K562 (cell line): ENCODE results near the gene CGN. TPM values are rescaled to one million over a fixed set of nuclear protein-coding genes. Genes with fewer than 3 reads are reported as not detected.
A peak's percentile ranks its signal among the peaks of the same experiment; 100 is the strongest.

Experiments
- ATAC-seq: fragments of 200-7000 bp; cut with Tn5 transposase; 3 replicates; pipeline ENCODE4 v1.9.1; 2020; ENCODE audit warnings: moderate library complexity
- BruUV-seq: library from RNA; stranded (reverse); fragments of 400-500 nt; replicated peaks from 2 replicates; lab custom pipeline; 2021; lab: Mats Ljungman, UMichigan
- CTCF ChIA-PET: fragments of 300-600 bp; formaldehyde crosslinking; extraction: SDS; loops from one replicate; lab custom pipeline; 2021; ENCODE audit warnings: low intra/inter-chr PET ratio; lab: Yijun Ruan, JAX
- POLR2A ChIA-PET: fragments of 300-600, 350-650 bp; sonication (Branson Sonifier 250); formaldehyde crosslinking; extraction: SDS; loops from one replicate; lab custom pipeline; 2021; ENCODE audit warnings: antibody characterized with exemption, inconsistent platforms; lab: Yijun Ruan, JAX
- DNase-seq, 4 experiments: peaks; one replicate each; pipeline versions ENCODE4 v3.0.0 to v3.0.0-alpha.2; 2011 to 2018; ENCODE audit warnings: low spot score in 3 of 4, mixed read lengths in 3 of 4; ENCODE audit errors: extremely low read depth in 1 of 4
- FAIRE-seq: peaks from 2 replicates; lab custom pipeline; 2011; peaks lifted over from hg19 to GRCh38; lab: Jason Lieb, UNC
- H2AFZ ChIP-seq: 2 replicates; pipeline ENCODE4 v1.6.0; 2011; ENCODE audit warnings: low read depth, low read length, control low read depth, inconsistent platforms
- H3K27ac ChIP-seq: fragments of 200-600 bp; 3 replicates; pipeline ENCODE4 v1.8.0; 2011; ENCODE audit warnings: low read depth, mild to moderate bottlenecking, control low read depth, inconsistent platforms, low read length, moderate library complexity, mixed read lengths; ENCODE audit errors: extremely low read depth
- H3K27me3 ChIP-seq, 2 experiments: fragments of 300-600 bp in 1 of 2; 2 replicates in 1 of 2; 3 replicates in 1 of 2; pipeline versions ENCODE4 v1.6.0 to v1.8.0; 2011; ENCODE audit warnings: inconsistent platforms in 2 of 2, low read length in 2 of 2, mild to moderate bottlenecking in 1 of 2, mixed read lengths in 1 of 2, moderate library complexity in 1 of 2; ENCODE audit not compliant: control insufficient read depth in 2 of 2, insufficient read depth in 2 of 2
- H3K36me3 ChIP-seq: fragments of 300-600 bp; 3 replicates; pipeline ENCODE4 v1.8.0; 2011; ENCODE audit warnings: mild to moderate bottlenecking, low read length, inconsistent platforms; ENCODE audit not compliant: control insufficient read depth, insufficient read depth
- H3K4me1 ChIP-seq, 2 experiments: fragments of 200-600 bp in 1 of 2; replicated peaks in 1 of 2; 2 replicates in 1 of 2; 3 replicates in 1 of 2; pipeline versions ENCODE4 v1.5.1 to v1.8.0; 2011; ENCODE audit warnings: inconsistent platforms in 2 of 2, low read length in 2 of 2, mild to moderate bottlenecking in 1 of 2, mixed read lengths in 1 of 2, moderate library complexity in 1 of 2; ENCODE audit not compliant: control insufficient read depth in 2 of 2, insufficient read depth in 2 of 2
- H3K4me2 ChIP-seq: 2 replicates; pipeline ENCODE4 v1.6.1; 2011; ENCODE audit warnings: low read length, control low read depth, inconsistent platforms, mixed read lengths; ENCODE audit not compliant: insufficient read depth
- H3K4me3 ChIP-seq: fragments of 200-600 bp; sonication (generic), shearing (Covaris generic); 2 replicates; pipeline ENCODE4 v1.5.1; 2016; ENCODE audit warnings: control low read depth, inconsistent platforms
- H3K79me2 ChIP-seq: fragments of 200-600 bp; 3 replicates; pipeline ENCODE4 v1.8.0; 2011; ENCODE audit warnings: low read length, inconsistent platforms; ENCODE audit not compliant: control insufficient read depth, insufficient read depth
- H3K9ac ChIP-seq, 2 experiments: 2 replicates each; pipeline versions ENCODE4 v1.6.0 to v1.6.1; 2011; ENCODE audit warnings: low read depth in 2 of 2, low read length in 2 of 2, control low read depth in 1 of 2, inconsistent platforms in 1 of 2, mild to moderate bottlenecking in 1 of 2, mixed read lengths in 1 of 2; ENCODE audit not compliant: insufficient read depth in 1 of 2
- H3K9me1 ChIP-seq: one replicate; pipeline ENCODE4 v1.6.0; 2011; ENCODE audit warnings: inconsistent platforms, mild to moderate bottlenecking, low read length, moderate library complexity; ENCODE audit not compliant: control insufficient read depth, insufficient read depth
- H3K9me3 ChIP-seq: replicated peaks from 2 replicates; pipeline ENCODE4 v1.5.1; 2011; ENCODE audit warnings: low read depth, low read length, inconsistent platforms; ENCODE audit not compliant: control insufficient read depth, insufficient read depth
- H4K20me1 ChIP-seq: replicated peaks from 2 replicates; pipeline ENCODE4 v1.6.1; 2011; ENCODE audit warnings: low read length, inconsistent platforms, mixed read lengths; ENCODE audit not compliant: control insufficient read depth, insufficient read depth
- ARID1B ChIP-seq: fragments of 450-650 bp; IDR thresholded peaks from 2 replicates; pipeline ENCODE4 v1.6.1; 2016; ENCODE audit warnings: antibody characterized with exemption, mild to moderate bottlenecking, inconsistent platforms
- ATF3 ChIP-seq, 2 experiments: fragments of 450-650 bp in 1 of 2; sonication (generic) in 1 of 2; formaldehyde crosslinking in 1 of 2; IDR thresholded peaks in 1 of 2; conservative IDR thresholded peaks in 1 of 2; 2 replicates each; pipeline versions ENCODE4 v1.6.1 to v1.8.1; 2016 to 2023; ENCODE audit warnings: mild to moderate bottlenecking in 2 of 2, moderate library complexity in 2 of 2, inconsistent platforms in 1 of 2, missing genetic modification reagents in 1 of 2
- ETV6 ChIP-seq, 3 experiments: fragments of 150-350 bp in 1 of 3; sonication (generic) in 1 of 3; formaldehyde crosslinking in 1 of 3; IDR thresholded peaks; 2 replicates each; pipeline versions ENCODE4 v1.6.1 to v1.8.0; 2014 to 2022; ENCODE audit warnings: borderline replicate concordance in 2 of 3, low read depth in 2 of 3, antibody characterized with exemption in 1 of 3, low read length in 1 of 3, mild to moderate bottlenecking in 1 of 3, missing genetic modification reagents in 1 of 3
- FOXM1 ChIP-seq, 2 experiments: fragments of 450-650 bp in 1 of 2; sonication (generic) in 1 of 2; formaldehyde crosslinking in 1 of 2; IDR thresholded peaks; 2 replicates each; pipeline versions ENCODE4 v1.6.1 to v1.9.0; 2017 to 2022; ENCODE audit warnings: low read depth in 2 of 2, mild to moderate bottlenecking in 2 of 2, missing genetic modification reagents in 1 of 2, moderate library complexity in 1 of 2
- JUND ChIP-seq, 2 experiments: IDR thresholded peaks; 2 replicates in 1 of 2; 3 replicates in 1 of 2; pipeline ENCODE4 v1.6.1; 2011; ENCODE audit warnings: borderline replicate concordance in 2 of 2, low read depth in 2 of 2, low read length in 2 of 2, improper control_type of control experiment in 1 of 2, missing biosample characterization in 1 of 2, missing genetic modification characterization in 1 of 2, missing genetic modification reagents in 1 of 2
- MLX ChIP-seq, 2 experiments: fragments of 450-650 bp in 1 of 2; sonication (generic) in 1 of 2; formaldehyde crosslinking; conservative IDR thresholded peaks; 2 replicates each; pipeline versions ENCODE4 v1.4.0 to v1.8.1; 2020 to 2022; ENCODE audit warnings: mild to moderate bottlenecking in 1 of 2, missing genetic modification reagents in 1 of 2
- SPI1 ChIP-seq: IDR thresholded peaks from 2 replicates; pipeline ENCODE4 v1.6.1; 2011; ENCODE audit warnings: low read depth, low read length, control low read depth, borderline replicate concordance
- WGBS: fragments of 100-300 bp; shearing (Covaris generic); methylation state at CpG from one replicate; pipeline ENCODE4 v1.1.6; 2016; ENCODE audit warnings: low coverage, mixed read lengths; ENCODE audit not compliant: insufficient coverage; ENCODE audit errors: missing lambda C conversion rate; 5-methylcytosine and 5-hydroxymethylcytosine counted together
- in situ Hi-C: fragments of 300-500 bp; cut with MboI; formaldehyde crosslinking; loops from 4 replicates; pipeline ENCODE4 v1.15.0; 2018; ENCODE audit warnings: inconsistent platforms, mixed read lengths
- intact Hi-C: fragments of 100-400 bp; cut with micrococcal nuclease; formaldehyde crosslinking; loops from 2 replicates; pipeline ENCODE4 v1.14.2; 2022
- microRNA counts: library from miRNA; unstranded; fragments of <30 nt; microRNA quantifications from one replicate; lab custom pipeline; 2016
- microRNA-seq: library from miRNA; unstranded; fragments of <30 nt; microRNA quantifications from one replicate; pipeline ENCODE4, GENCODE V29; 2018; ENCODE audit warnings: borderline microRNAs expressed
- polyA plus RNA-seq, 8 experiments: library from polyadenylated mRNA; depleted of rRNA in 4 of 8; stranded (reverse) in 5 of 8; unstranded in 3 of 8; fragments of >200 nt; fragmentation: Nextera tagmentation in 2 of 8; fragmentation: Illumina TruSeq in 1 of 8; extraction: Ambion mirVana in 2 of 8; extraction: Trizol in 1 of 8; gene quantifications; 2 replicates each; pipeline versions ENCODE4 v1.2.1 to v1.2.3, GENCODE V29; 2011 to 2014; ENCODE audit warnings: inconsistent platforms in 1 of 8, missing spikeins in 1 of 8
- small RNA-seq: library from RNA; depleted of rRNA; stranded (forward); fragments of <200 nt; gene quantifications from one replicate; pipeline ENCODE3, GENCODE V24; 2014
- total RNA-seq, 7 experiments: library from RNA; depleted of rRNA in 6 of 7; stranded (reverse); fragments of >200 nt in 6 of 7; fragmentation: Illumina TruSeq in 2 of 7; extraction: Trizol in 2 of 7; gene quantifications; 2 replicates each; pipeline versions ENCODE4 v1.2.1 to v1.2.3, GENCODE V29; 2011 to 2021; ENCODE audit warnings: low replicate concordance in 1 of 7

Gene CGN
- total and polyA plus RNA-seq, 9 of the 15 experiments (the other 6 are each of a cell fraction or from before 2014, with no cell fraction given) = 0.03 to 1.4 (median 0.14) TPM; not detected in 2

- TF ChIP-seq MLX (CRISPR knock-in tag; conservative IDR thresholded peaks at IDR 0.05) = no peak
- no peak for TF ChIP-seq FOXM1 (IDR thresholded peaks at IDR 0.05; ENCODE audit: low read depth)
- TF ChIP-seq FOXM1 (CRISPR knock-in tag; IDR thresholded peaks at IDR 0.05; ENCODE audit: low read depth) = no peak
Measured at GRCh38 chr1:151584780-151585179, 73.6 kb downstream of the CGN start (continued).

- intact Hi-C loops (no loop called here), in situ Hi-C loops (no loop called here)
- TF ChIP-seq JUND (IDR thresholded peaks at IDR 0.05; ENCODE audit: borderline replicate concordance, low read depth, low read length) = no peak
- peak; percentile 37; the same call in 1 of the 3 replicates for TF ChIP-seq JUND (tag; IDR thresholded peaks at IDR 0.05; ENCODE audit: borderline replicate concordance, low read depth, low read length)
- TF ChIP-seq ATF3 (IDR thresholded peaks at IDR 0.05) = peak; percentile 26
- TF ChIP-seq ATF3 (CRISPR knock-in tag; conservative IDR thresholded peaks at IDR 0.05) = no peak
- peak; percentile 75 for TF ChIP-seq SPI1
- TF ChIP-seq ETV6 (IDR thresholded peaks at IDR 0.05; ENCODE audit: borderline replicate concordance in 1 of 2, low read depth in 2 of 2, low read length in 1 of 2) = no peak
- TF ChIP-seq ETV6 (CRISPR knock-in tag; IDR thresholded peaks at IDR 0.05; ENCODE audit: borderline replicate concordance) = no peak
- no peak for TF ChIP-seq ARID1B
- no peak overlapping the region for H3K4me3 ChIP-seq
- BruUV-seq = no TSS peak
- H2AFZ ChIP-seq = no peak overlapping the region
- H3K9me1 ChIP-seq = no peaks in the 10 kb centered on the region
- H3K9me3 ChIP-seq = no peaks in the 10 kb centered on the region
- no peak overlapping the region for H3K4me2 ChIP-seq
- no peaks in the 10 kb centered on the region for H3K79me2 ChIP-seq
- no peaks in the 10 kb centered on the region for H4K20me1 ChIP-seq
- no peak overlapping the region for H3K9ac ChIP-seq
- H3K27me3 ChIP-seq = no peaks in the 10 kb centered on the region
- peaks cover 3 to 16% of the 10 kb centered on the region in 2 experiments; a peak in 3 of 5 replicates for H3K4me1 ChIP-seq
- DNase-seq (no peak), ATAC-seq (peak; percentile 58; the same call in 1 of the 3 replicates), FAIRE-seq (no peak)
- ChIA-PET POLR2A (interaction anchor here (1.1 kb wide), 1 partner anchor 25 kb away, joined by 3 read pairs; no protein-coding TSS in a partner anchor), CTCF (no interaction called here)
- H3K36me3 ChIP-seq = no peaks in the 10 kb centered on the region
- 0% methylated on average over 1 of the region's 1 CpG for WGBS
- no peak overlapping the region for H3K27ac ChIP-seq
Measured at GRCh38 chr1:151585622-151586021, 74.4 kb downstream of the CGN start.

MicroRNAs within 50 kb of the gene (microRNA counts, 767-probe panel; counts per million panel counts)
- not detected for microRNA hsa-miR-554 (lab: Ali Mortazavi, UCI)

Small RNA genes lying within 50 kb of the gene (microRNA-seq; reads per million reads assigned to microRNA genes)
- gene MIR554 = not detected

Small RNA genes lying within 50 kb of the gene (small RNA-seq; reads per million reads assigned to genes)
- not detected for gene MIR554
- not detected for gene RF00405

Other genes with a start within 250 kb of the CGN start
Only the 7 nearest of the 10 such genes appear.
- 45.1 and 62.4 TPM in 2 replicates for gene PI4KB, start 184.0 kb upstream of the CGN start, total RNA-seq (2014; rRNA removed)
- gene PI4KB, start 184.0 kb upstream of the CGN start, total RNA-seq (2014; rRNA removed; fragmentation: Illumina TruSeq; extraction: Trizol) = 20.5 and 27.9 TPM in 2 replicates
- gene PI4KB, start 184.0 kb upstream of the CGN start, total RNA-seq (2015; rRNA removed; fragmentation: Illumina TruSeq; extraction: Trizol) = 30.1 and 32.8 TPM in 2 replicates
- 51.8 and 54.3 TPM in 2 replicates for gene PI4KB, start 184.0 kb upstream of the CGN start, total RNA-seq (2021)
- gene PI4KB, start 184.0 kb upstream of the CGN start, polyA plus RNA-seq (2011; rRNA removed) = 65.4 and 78.3 TPM in 2 replicates
- 55.8 and 58.0 TPM in 2 replicates for gene PI4KB, start 184.0 kb upstream of the CGN start, polyA plus RNA-seq (2014; fragmentation: Illumina TruSeq; extraction: Trizol)
- 1 to 10 TPM; 3.1 to 8.9 TPM for gene PI4KB, start 184.0 kb upstream of the CGN start, polyA plus RNA-seq (2014; fragmentation: Nextera tagmentation; extraction: Ambion mirVana)
- gene PI4KB, start 184.0 kb upstream of the CGN start, polyA plus RNA-seq (2014; rRNA removed) = 45.9 and 67.2 TPM in 2 replicates
- gene RFX5, start 164.1 kb upstream of the CGN start, total RNA-seq (2014; rRNA removed) = 25.7 and 30.5 TPM in 2 replicates
- 32.2 and 34.6 TPM in 2 replicates for gene RFX5, start 164.1 kb upstream of the CGN start, total RNA-seq (2014; rRNA removed; fragmentation: Illumina TruSeq; extraction: Trizol)
- 29.4 and 30.4 TPM in 2 replicates for gene RFX5, start 164.1 kb upstream of the CGN start, total RNA-seq (2015; rRNA removed; fragmentation: Illumina TruSeq; extraction: Trizol)
- gene RFX5, start 164.1 kb upstream of the CGN start, total RNA-seq (2021) = 32.7 and 36.1 TPM in 2 replicates
- gene RFX5, start 164.1 kb upstream of the CGN start, polyA plus RNA-seq (2011; rRNA removed) = 38.5 and 40.3 TPM in 2 replicates
- gene RFX5, start 164.1 kb upstream of the CGN start, polyA plus RNA-seq (2014; fragmentation: Illumina TruSeq; extraction: Trizol) = 36.2 and 48.2 TPM in 2 replicates
- 1 to 10 TPM; 3.8 to 4.9 TPM for gene RFX5, start 164.1 kb upstream of the CGN start, polyA plus RNA-seq (2014; fragmentation: Nextera tagmentation; extraction: Ambion mirVana)
- gene RFX5, start 164.1 kb upstream of the CGN start, polyA plus RNA-seq (2014; rRNA removed) = 27.9 and 32.3 TPM in 2 replicates
- 40.7 and 62.2 TPM in 2 replicates for gene SELENBP1, start 138.7 kb upstream of the CGN start, total RNA-seq (2014; rRNA removed)
- 18.9 and 28.3 TPM in 2 replicates for gene SELENBP1, start 138.7 kb upstream of the CGN start, total RNA-seq (2014; rRNA removed; fragmentation: Illumina TruSeq; extraction: Trizol)
- 25.8 and 25.9 TPM in 2 replicates for gene SELENBP1, start 138.7 kb upstream of the CGN start, total RNA-seq (2015; rRNA removed; fragmentation: Illumina TruSeq; extraction: Trizol)
- gene SELENBP1, start 138.7 kb upstream of the CGN start, total RNA-seq (2021) = 41.9 and 42.9 TPM in 2 replicates
- 30.2 and 53.7 TPM in 2 replicates for gene SELENBP1, start 138.7 kb upstream of the CGN start, polyA plus RNA-seq (2011; rRNA removed)
- gene SELENBP1, start 138.7 kb upstream of the CGN start, polyA plus RNA-seq (2014; fragmentation: Illumina TruSeq; extraction: Trizol) = 45.0 and 45.3 TPM in 2 replicates
- gene SELENBP1, start 138.7 kb upstream of the CGN start, polyA plus RNA-seq (2014; fragmentation: Nextera tagmentation; extraction: Ambion mirVana) = 10 to 100 TPM; 52.1 to 81.2 TPM
- 47.1 and 50.8 TPM in 2 replicates for gene SELENBP1, start 138.7 kb upstream of the CGN start, polyA plus RNA-seq (2014; rRNA removed)
- 443 and 445 TPM in 2 replicates for gene PSMB4, start 111.8 kb upstream of the CGN start, total RNA-seq (2014; rRNA removed)
- 352 and 409 TPM in 2 replicates for gene PSMB4, start 111.8 kb upstream of the CGN start, total RNA-seq (2014; rRNA removed; fragmentation: Illumina TruSeq; extraction: Trizol)
- 383 and 397 TPM in 2 replicates for gene PSMB4, start 111.8 kb upstream of the CGN start, total RNA-seq (2015; rRNA removed; fragmentation: Illumina TruSeq; extraction: Trizol)
- gene PSMB4, start 111.8 kb upstream of the CGN start, total RNA-seq (2021) = 411 and 426 TPM in 2 replicates
- gene PSMB4, start 111.8 kb upstream of the CGN start, polyA plus RNA-seq (2011; rRNA removed) = 448 and 475 TPM in 2 replicates
- gene PSMB4, start 111.8 kb upstream of the CGN start, polyA plus RNA-seq (2014; fragmentation: Illumina TruSeq; extraction: Trizol) = 559 and 568 TPM in 2 replicates
- 100 to 1,000 TPM; 638 to 674 TPM for gene PSMB4, start 111.8 kb upstream of the CGN start, polyA plus RNA-seq (2014; fragmentation: Nextera tagmentation; extraction: Ambion mirVana)
- 603 and 655 TPM in 2 replicates for gene PSMB4, start 111.8 kb upstream of the CGN start, polyA plus RNA-seq (2014; rRNA removed)
- gene POGZ, start 51.9 kb upstream of the CGN start, total RNA-seq (2014; rRNA removed) = 16.4 and 25.1 TPM in 2 replicates
- 17.6 and 22.0 TPM in 2 replicates for gene POGZ, start 51.9 kb upstream of the CGN start, total RNA-seq (2014; rRNA removed; fragmentation: Illumina TruSeq; extraction: Trizol)
- 21.6 and 23.6 TPM in 2 replicates for gene POGZ, start 51.9 kb upstream of the CGN start, total RNA-seq (2015; rRNA removed; fragmentation: Illumina TruSeq; extraction: Trizol)
- gene POGZ, start 51.9 kb upstream of the CGN start, total RNA-seq (2021) = 38.2 and 40.6 TPM in 2 replicates
- gene POGZ, start 51.9 kb upstream of the CGN start, polyA plus RNA-seq (2011; rRNA removed) = 26.8 and 44.3 TPM in 2 replicates
- gene POGZ, start 51.9 kb upstream of the CGN start, polyA plus RNA-seq (2014; fragmentation: Illumina TruSeq; extraction: Trizol) = 26.5 and 36.4 TPM in 2 replicates
- 10 to 100 TPM in 1 of 2 experiments, 1 to 10 TPM in 1; 9.4 to 13.7 TPM for gene POGZ, start 51.9 kb upstream of the CGN start, polyA plus RNA-seq (2014; fragmentation: Nextera tagmentation; extraction: Ambion mirVana)
- gene POGZ, start 51.9 kb upstream of the CGN start, polyA plus RNA-seq (2014; rRNA removed) = 20.8 and 21.5 TPM in 2 replicates
- gene TUFT1, start 28.9 kb downstream of the CGN start, total RNA-seq (2014; rRNA removed) = 1.4 and 1.6 TPM in 2 replicates
- 1.2 and 1.6 TPM in 2 replicates for gene TUFT1, start 28.9 kb downstream of the CGN start, total RNA-seq (2014; rRNA removed; fragmentation: Illumina TruSeq; extraction: Trizol)
- 0.54 and 0.68 TPM in 2 replicates for gene TUFT1, start 28.9 kb downstream of the CGN start, total RNA-seq (2015; rRNA removed; fragmentation: Illumina TruSeq; extraction: Trizol)
- gene TUFT1, start 28.9 kb downstream of the CGN start, total RNA-seq (2021) = 1.4 and 2.0 TPM in 2 replicates
- gene TUFT1, start 28.9 kb downstream of the CGN start, polyA plus RNA-seq (2011; rRNA removed) = 1.5 and 2.4 TPM in 2 replicates
- gene TUFT1, start 28.9 kb downstream of the CGN start, polyA plus RNA-seq (2014; fragmentation: Illumina TruSeq; extraction: Trizol) = 1.9 and 2.2 TPM in 2 replicates
- 1 to 10 TPM; 1.7 to 2.0 TPM for gene TUFT1, start 28.9 kb downstream of the CGN start, polyA plus RNA-seq (2014; fragmentation: Nextera tagmentation; extraction: Ambion mirVana)
- gene TUFT1, start 28.9 kb downstream of the CGN start, polyA plus RNA-seq (2014; rRNA removed) = 1.7 TPM in 2 replicates
- gene SNX27, start 100.7 kb downstream of the CGN start, total RNA-seq (2014; rRNA removed) = 9.0 and 9.6 TPM in 2 replicates
- gene SNX27, start 100.7 kb downstream of the CGN start, total RNA-seq (2014; rRNA removed; fragmentation: Illumina TruSeq; extraction: Trizol) = 11.1 and 14.8 TPM in 2 replicates
- gene SNX27, start 100.7 kb downstream of the CGN start, total RNA-seq (2015; rRNA removed; fragmentation: Illumina TruSeq; extraction: Trizol) = 10.4 and 10.6 TPM in 2 replicates
- 15.3 and 18.7 TPM in 2 replicates for gene SNX27, start 100.7 kb downstream of the CGN start, total RNA-seq (2021)
- gene SNX27, start 100.7 kb downstream of the CGN start, polyA plus RNA-seq (2011; rRNA removed) = 13.2 and 13.6 TPM in 2 replicates
- 5.1 and 6.8 TPM in 2 replicates for gene SNX27, start 100.7 kb downstream of the CGN start, polyA plus RNA-seq (2014; fragmentation: Illumina TruSeq; extraction: Trizol)
- gene SNX27, start 100.7 kb downstream of the CGN start, polyA plus RNA-seq (2014; fragmentation: Nextera tagmentation; extraction: Ambion mirVana) = 10 to 100 TPM in 1 of 2 experiments, 1 to 10 TPM in 1; 4.5 to 10.1 TPM
- gene SNX27, start 100.7 kb downstream of the CGN start, polyA plus RNA-seq (2014; rRNA removed) = 7.6 and 8.3 TPM in 2 replicates